RWPE2 (cell line): ENCODE data around the gene VAV3.

Experiments
- ATAC-seq: fragments of 200-7000 bp; cut with Tn5 transposase; 3 replicates; pipeline ENCODE4 v1.9.1; 2021; ENCODE audit warnings: low read depth
- DNase-seq: peaks from one replicate; pipeline ENCODE4 v3.0.0-alpha.2; 2020; ENCODE audit warnings: low spot score
- H3K27ac ChIP-seq: fragments of 450-650 bp; 2 replicates; pipeline ENCODE4 v1.5.1; 2017; ENCODE audit warnings: mild to moderate bottlenecking; ENCODE audit not compliant: poor library complexity, severe bottlenecking
- H3K27me3 ChIP-seq: fragments of 250-450 bp; sonication (Bioruptor Pico); 2 replicates; pipeline ENCODE4 v1.5.1; 2021; ENCODE audit warnings: mild to moderate bottlenecking, moderate library complexity; ENCODE audit not compliant: insufficient read depth, poor library complexity, severe bottlenecking
- H3K36me3 ChIP-seq: fragments of 250-450 bp; sonication (Bioruptor Pico); 2 replicates; pipeline ENCODE4 v1.5.1; 2020; ENCODE audit warnings: low read depth, mild to moderate bottlenecking, moderate library complexity
- H3K4me1 ChIP-seq: fragments of 250-450 bp; sonication (Bioruptor Pico); 2 replicates; pipeline ENCODE4 v1.5.1; 2021; ENCODE audit warnings: mild to moderate bottlenecking, moderate library complexity; ENCODE audit not compliant: insufficient read depth, poor library complexity, severe bottlenecking
- H3K4me3 ChIP-seq: fragments of 250-450 bp; sonication (Bioruptor Pico); 2 replicates; pipeline ENCODE4 v1.5.1; 2021; ENCODE audit warnings: mild to moderate bottlenecking, moderate library complexity; ENCODE audit not compliant: severe bottlenecking
- H3K9me3 ChIP-seq: fragments of 250-450 bp; sonication (Bioruptor Pico); 2 replicates; pipeline ENCODE4 v1.5.1; 2021; ENCODE audit warnings: mild to moderate bottlenecking, moderate library complexity; ENCODE audit not compliant: severe bottlenecking
- TF ChIP-seq, protein P1 (sequence below): fragments of 450-650 bp; IDR thresholded peaks from one replicate; pipeline ENCODE4 v1.5.1; 2017; ENCODE audit warnings: mild to moderate bottlenecking, moderate library complexity; ENCODE audit not compliant: poor library complexity, severe bottlenecking

The VAV3 gene

GRCh38 chr1:107990606-107991005 lies 25.6 kb upstream of the VAV3 start:
- no peaks in the 10 kb centered on the region for H3K36me3 ChIP-seq
- H3K27ac ChIP-seq: no peak overlapping the region
- H3K27me3 ChIP-seq: no peaks in the 10 kb centered on the region
- ATAC-seq: peak; percentile 47; the same call in 1 of the 3 replicates
- H3K4me1 ChIP-seq: peaks cover 12% of the 10 kb centered on the region
- TF ChIP-seq, protein P1, sequence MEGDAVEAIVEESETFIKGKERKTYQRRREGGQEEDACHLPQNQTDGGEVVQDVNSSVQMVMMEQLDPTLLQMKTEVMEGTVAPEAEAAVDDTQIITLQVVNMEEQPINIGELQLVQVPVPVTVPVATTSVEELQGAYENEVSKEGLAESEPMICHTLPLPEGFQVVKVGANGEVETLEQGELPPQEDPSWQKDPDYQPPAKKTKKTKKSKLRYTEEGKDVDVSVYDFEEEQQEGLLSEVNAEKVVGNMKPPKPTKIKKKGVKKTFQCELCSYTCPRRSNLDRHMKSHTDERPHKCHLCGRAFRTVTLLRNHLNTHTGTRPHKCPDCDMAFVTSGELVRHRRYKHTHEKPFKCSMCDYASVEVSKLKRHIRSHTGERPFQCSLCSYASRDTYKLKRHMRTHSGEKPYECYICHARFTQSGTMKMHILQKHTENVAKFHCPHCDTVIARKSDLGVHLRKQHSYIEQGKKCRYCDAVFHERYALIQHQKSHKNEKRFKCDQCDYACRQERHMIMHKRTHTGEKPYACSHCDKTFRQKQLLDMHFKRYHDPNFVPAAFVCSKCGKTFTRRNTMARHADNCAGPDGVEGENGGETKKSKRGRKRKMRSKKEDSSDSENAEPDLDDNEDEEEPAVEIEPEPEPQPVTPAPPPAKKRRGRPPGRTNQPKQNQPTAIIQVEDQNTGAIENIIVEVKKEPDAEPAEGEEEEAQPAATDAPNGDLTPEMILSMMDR: no peak
- no peak for DNase-seq
- H3K4me3 ChIP-seq: no peak overlapping the region
- H3K9me3 ChIP-seq: no peaks in the 10 kb centered on the region

GRCh38 chr1:107981277-107981676 lies 16.3 kb upstream of the VAV3 start:
- Histone ChIP-seq H3K27me3 (no peaks in the 10 kb centered on the region), H3K27ac (no peak overlapping the region), H3K9me3 (no peaks in the 10 kb centered on the region), H3K4me3 (no peak overlapping the region), H3K36me3 (no peaks in the 10 kb centered on the region), H3K4me1 (no peaks in the 10 kb centered on the region)
- ATAC-seq (no peak), DNase-seq (no peak)
- TF ChIP-seq, protein P1: no peak

- Histone ChIP-seq H3K4me3 (no peak overlapping the region), H3K36me3 (no peaks in the 10 kb centered on the region), H3K9me3 (no peaks in the 10 kb centered on the region), H3K27ac (no peak overlapping the region), H3K4me1 (no peaks in the 10 kb centered on the region), H3K27me3 (no peaks in the 10 kb centered on the region)
- TF ChIP-seq, protein P1: no peak
- no peak for DNase-seq
- no peak for ATAC-seq
Measured at GRCh38 chr1:107979926-107980325, 14.9 kb upstream of the VAV3 start.

DNA sequence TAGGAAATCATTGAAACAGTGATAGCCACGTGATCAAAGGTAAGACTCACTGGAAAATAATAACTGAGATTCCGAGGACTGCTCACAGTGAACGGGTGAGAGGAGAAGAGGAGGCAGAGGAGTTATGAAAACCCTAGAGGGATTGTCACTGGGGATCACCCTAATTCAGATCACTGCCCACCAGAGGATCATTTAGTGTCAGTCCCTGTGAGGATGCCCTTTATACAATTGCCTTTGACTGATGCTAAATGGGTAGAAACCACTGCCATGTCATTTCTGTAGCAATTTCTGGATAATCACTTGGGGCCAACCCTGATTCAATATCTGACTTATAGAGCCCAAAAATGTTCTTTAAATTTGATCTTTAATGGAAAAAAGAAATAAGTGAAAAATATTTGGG lies 14.1 kb upstream of the VAV3 start:
- no peaks in the 10 kb centered on the region for H3K9me3 ChIP-seq
- no peak for DNase-seq
- no peak overlapping the region for H3K27ac ChIP-seq
- TF ChIP-seq, protein P1: no peak
- no peaks in the 10 kb centered on the region for H3K27me3 ChIP-seq
- no peak for ATAC-seq
- H3K36me3 ChIP-seq: no peaks in the 10 kb centered on the region
- H3K4me3 ChIP-seq: no peak overlapping the region
- H3K4me1 ChIP-seq: no peaks in the 10 kb centered on the region

- Histone ChIP-seq H3K4me3 (no peak overlapping the region), H3K4me1 (no peaks in the 10 kb centered on the region), H3K9me3 (no peaks in the 10 kb centered on the region), H3K27ac (no peak overlapping the region), H3K27me3 (no peaks in the 10 kb centered on the region), H3K36me3 (no peaks in the 10 kb centered on the region)
- no peak for DNase-seq
- TF ChIP-seq, protein P1: no peak
- ATAC-seq: no peak
Measured at GRCh38 chr1:107976836-107977235, 11.9 kb upstream of the VAV3 start.
